Measurements from ENCODE around the gene MYLK. TPM values are rescaled to one million over a fixed set of nuclear protein-coding genes. Genes with fewer than 3 reads are reported as not detected.

MYLK gene
- total RNA-seq (2013; cell fraction: nucleolus; rRNA removed): not detected in 2 replicates
- total RNA-seq (2014; rRNA removed) (0.11 and 0.34 TPM in 2 replicates), total RNA-seq (2014; rRNA removed; fragmentation: Illumina TruSeq; extraction: Trizol) (0.04 and 0.23 TPM in 2 replicates), total RNA-seq (2021) (0.90 and 1.6 TPM in 2 replicates), polyA plus RNA-seq (2011; rRNA removed) (not detected in 2 replicates), polyA plus RNA-seq (2014; fragmentation: Illumina TruSeq; extraction: Trizol) (0.72 TPM in 1 of 2 replicates, not detected in the other), polyA plus RNA-seq (2014; fragmentation: Nextera tagmentation; extraction: Ambion mirVana) (under 1 TPM; 0.40 to 0.42 TPM), polyA plus RNA-seq (2014; rRNA removed) (0.04 and 0.22 TPM in 2 replicates), polyA plus RNA-seq (2016; fragmentation: Nextera tagmentation; extraction: Ambion mirVana) (under 1 TPM; 0.43 to 0.77 TPM), polyA minus RNA-seq (2011; rRNA and poly(A)+ RNA removed) (not detected in 2 replicates), Bru-seq, nascent RNA (percentile 7 among the genes with signal in this experiment), BruChase-seq, experiment 1, labeled RNA remaining after a 6-hour chase (percentile 3 among the genes with signal in this experiment), BruChase-seq, experiment 2, labeled RNA remaining after a 2-hour chase (percentile 5 among the genes with signal in this experiment)
- polyA plus RNA-seq (2011; ENCODE audit: low read depth): 0.21 TPM
- not detected in 2 replicates for polyA plus RNA-seq (2011; cell fraction: cytosol; rRNA removed)
- not detected in 2 replicates for polyA plus RNA-seq (2011; cell fraction: nucleus; rRNA removed)
- 0.09 and 0.32 TPM in 2 replicates for polyA plus RNA-seq (2012)
- not detected in 2 replicates for polyA minus RNA-seq (2011; cell fraction: cytosol; rRNA and poly(A)+ RNA removed)
- 0.29 TPM in 1 of 2 replicates, not detected in the other for polyA minus RNA-seq (2011; cell fraction: nucleus; rRNA and poly(A)+ RNA removed)
- long read RNA-seq, experiment 1: 0 reads
- long read RNA-seq, experiment 2, partial matches to known transcripts: 0 of 1 reads
- long read RNA-seq, experiment 2, other reads (novel, unspliced or antisense): 1 of 1 reads

GRCh38 chr3:123884203-123884831 is at the start of gene MYLK:
Gene MYLK, minus strand, starts transcription at chr3:123884332. Its CDS starts 90,491 bp downstream, at chr3:123793841.
- peak within 1 kb of the TSS; percentile 63 for H3K4me3 ChIP-seq
- no peaks in the 10 kb centered on the region for H3K9me3 ChIP-seq (replicated peaks; ENCODE audit: control insufficient read depth, insufficient read depth, low read length)
- in situ Hi-C loops (cut with MboI) (no loop called here), intact Hi-C loops (cut with micrococcal nuclease; ENCODE audit: unreplicated experiment) (loop anchor here (5.0 kb wide), 1 partner anchor 98 kb away; no protein-coding TSS in a partner anchor)
- ChIA-PET SMC1A (ENCODE audit: uncharacterized antibody, unreplicated experiment) (no interaction called here), CTCF (no interaction called here), POLR2A (no interaction called here), RAD21 (ENCODE audit: unreplicated experiment) (no interaction called here)
- no peaks in the 10 kb centered on the region for H3K79me2 ChIP-seq (ENCODE audit: control insufficient read depth, insufficient read depth, low read length)
- H3K9ac ChIP-seq (ENCODE audit: control insufficient read depth, insufficient read depth, low read length): no peak within 1 kb of the TSS; the same call in 1 of the 2 replicates
- no peaks in the 10 kb centered on the region for H3K4me1 ChIP-seq (ENCODE audit: control insufficient read depth, insufficient read depth, low read length)
- no peaks in the 10 kb centered on the region for H4K20me1 ChIP-seq (ENCODE audit: control insufficient read depth, insufficient read depth)
- H3K27ac ChIP-seq (ENCODE audit: control insufficient read depth, insufficient read depth): no peak within 1 kb of the TSS
- TF ChIP-seq POU2F2 (IDR thresholded peaks at IDR 0.05; ENCODE audit: borderline replicate concordance, low read depth, low read length): peak; percentile 70; the same call in 1 of the 3 replicates
- TF ChIP-seq FOXK2 (IDR thresholded peaks at IDR 0.05): no peak
- FAIRE-seq: no peak
- H3K27me3 ChIP-seq (replicated peaks in 1 of 2; ENCODE audit: control insufficient read depth in 2 of 2, insufficient read depth in 2 of 2, low read length in 1 of 2): peaks cover 1 to 7% of the 10 kb centered on the region in 2 experiments; a peak in 3 of 4 replicates
- H3K36me3 ChIP-seq (ENCODE audit: control insufficient read depth in 2 of 2, insufficient read depth in 2 of 2, low read length in 1 of 2): no peaks in the 10 kb centered on the region
- 28% methylated on average over 48 of the region's 70 CpGs for WGBS (ENCODE audit: insufficient coverage, insufficient replicate concordance, low lambda C conversion rate, missing lambda C conversion rate)
- no peak for DNase-seq (ENCODE audit: low read depth, low spot score)
- H2AFZ ChIP-seq (ENCODE audit: control insufficient read depth, low read depth, low read length): peak within 1 kb of the TSS; percentile 31
- BruUV-seq (replicated peaks): no TSS peak
- H3K4me2 ChIP-seq (ENCODE audit: control insufficient read depth, insufficient read depth): peak within 1 kb of the TSS; percentile 95
- peak; percentile 94 for ATAC-seq

DNA sequence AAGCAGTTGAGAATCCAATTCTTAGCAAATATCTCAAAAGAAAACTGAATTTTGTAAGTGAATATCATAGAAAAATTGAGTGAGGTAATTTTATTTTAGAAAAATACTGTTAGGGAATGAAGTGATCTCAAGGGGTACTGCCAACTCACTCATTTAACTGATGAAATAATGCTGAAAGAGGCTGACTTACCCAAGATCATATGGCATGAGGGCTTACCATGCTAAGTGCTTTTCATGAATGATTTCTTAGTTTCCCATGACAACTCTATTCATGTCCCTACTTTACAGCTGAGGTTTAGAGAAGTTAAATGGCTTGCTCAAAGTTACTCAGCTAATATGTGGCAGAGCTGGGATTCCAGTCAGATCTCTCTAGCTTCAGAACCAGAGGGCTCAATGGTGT is 46.3 kb upstream of the MYLK start:
- Histone ChIP-seq H3K27me3 (replicated peaks in 1 of 2; ENCODE audit: control insufficient read depth in 2 of 2, insufficient read depth in 2 of 2, low read length in 1 of 2) (no peaks in the 10 kb centered on the region), H4K20me1 (ENCODE audit: control insufficient read depth, insufficient read depth) (no peaks in the 10 kb centered on the region), H3K4me1 (ENCODE audit: control insufficient read depth, insufficient read depth, low read length) (no peaks in the 10 kb centered on the region), H3K9ac (ENCODE audit: control insufficient read depth, insufficient read depth, low read length) (no peak overlapping the region), H3K9me3 (replicated peaks; ENCODE audit: control insufficient read depth, insufficient read depth, low read length) (no peaks in the 10 kb centered on the region), H3K79me2 (ENCODE audit: control insufficient read depth, insufficient read depth, low read length) (no peaks in the 10 kb centered on the region), H3K27ac (ENCODE audit: control insufficient read depth, insufficient read depth) (no peak overlapping the region), H2AFZ (ENCODE audit: control insufficient read depth, low read depth, low read length) (no peak overlapping the region), H3K36me3 (ENCODE audit: control insufficient read depth in 2 of 2, insufficient read depth in 2 of 2, low read length in 1 of 2) (no peaks in the 10 kb centered on the region; a peak in 1 of 4 replicates), H3K4me3 (no peak overlapping the region), H3K4me2 (ENCODE audit: control insufficient read depth, insufficient read depth) (no peak overlapping the region)
- ChIA-PET RAD21 (ENCODE audit: unreplicated experiment) (no interaction called here), POLR2A (no interaction called here), CTCF (no interaction called here), SMC1A (ENCODE audit: uncharacterized antibody, unreplicated experiment) (no interaction called here)
- no peak for FAIRE-seq
- intact Hi-C loops (cut with micrococcal nuclease; ENCODE audit: unreplicated experiment): no loop called here
- in situ Hi-C loops (cut with MboI): no loop called here
- no TSS peak for BruUV-seq (replicated peaks)
- no peak for ATAC-seq
- no peak for DNase-seq (ENCODE audit: low read depth, low spot score)
- TF ChIP-seq MEF2A (IDR thresholded peaks at IDR 0.05; ENCODE audit: insufficient read depth, low read depth, low read length): no peak
- TF ChIP-seq NRF1 (conservative IDR thresholded peaks at IDR 0.05; ENCODE audit: low read depth, low read length): no peak
- no peak for TF ChIP-seq ESRRA (IDR thresholded peaks at IDR 0.05; ENCODE audit: low read length)
- TF ChIP-seq EGR1 (IDR thresholded peaks at IDR 0.05; ENCODE audit: borderline replicate concordance in 1 of 2, low read depth in 2 of 2, low read length in 2 of 2): no peak
- no peak for TF ChIP-seq HCFC1 (IDR thresholded peaks at IDR 0.05; ENCODE audit: low read length)
- TF ChIP-seq, protein P1, sequence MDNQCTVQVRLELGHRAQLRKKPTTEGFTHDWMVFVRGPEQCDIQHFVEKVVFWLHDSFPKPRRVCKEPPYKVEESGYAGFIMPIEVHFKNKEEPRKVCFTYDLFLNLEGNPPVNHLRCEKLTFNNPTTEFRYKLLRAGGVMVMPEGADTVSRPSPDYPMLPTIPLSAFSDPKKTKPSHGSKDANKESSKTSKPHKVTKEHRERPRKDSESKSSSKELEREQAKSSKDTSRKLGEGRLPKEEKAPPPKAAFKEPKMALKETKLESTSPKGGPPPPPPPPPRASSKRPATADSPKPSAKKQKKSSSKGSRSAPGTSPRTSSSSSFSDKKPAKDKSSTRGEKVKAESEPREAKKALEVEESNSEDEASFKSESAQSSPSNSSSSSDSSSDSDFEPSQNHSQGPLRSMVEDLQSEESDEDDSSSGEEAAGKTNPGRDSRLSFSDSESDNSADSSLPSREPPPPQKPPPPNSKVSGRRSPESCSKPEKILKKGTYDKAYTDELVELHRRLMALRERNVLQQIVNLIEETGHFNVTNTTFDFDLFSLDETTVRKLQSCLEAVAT (IDR thresholded peaks at IDR 0.05): no peak
- TF ChIP-seq EZH2 (IDR thresholded peaks at IDR 0.05; ENCODE audit: borderline replicate concordance, control insufficient read depth, low read depth, low read length): no peak
- no peak for TF ChIP-seq KDM1A (IDR thresholded peaks at IDR 0.05; ENCODE audit: borderline replicate concordance)
- no peak for TF ChIP-seq NBN (IDR thresholded peaks at IDR 0.05)
